OCI-LY3 (cell line): ENCODE measurements around the gene CNTNAP4.

ENCODE experiments used
- H2AFZ ChIP-seq: fragments of 200-600, 300-600 bp; shearing (Covaris generic); 2 replicates; pipeline ENCODE4 v1.6.0; 2014; ENCODE audit warnings: antibody characterized with exemption, low read depth, low read length
- H3K27ac ChIP-seq: fragments of 200-600, 300-600 bp; sonication (generic); 2 replicates; pipeline ENCODE4 v1.5.1; 2014; ENCODE audit warnings: mild to moderate bottlenecking, low read length, moderate library complexity, mixed read lengths
- H3K27me3 ChIP-seq: fragments of 200-600, 300-600 bp; sonication (generic); 2 replicates; pipeline ENCODE4 v1.6.1; 2014; ENCODE audit warnings: low read depth, low read length, mixed read lengths
- H3K36me3 ChIP-seq: fragments of 200-600, 300-600 bp; sonication (generic); replicated peaks from 2 replicates; pipeline ENCODE3; 2014; ENCODE audit warnings: low read depth, low read length, mixed read lengths
- H3K4me1 ChIP-seq: fragments of 300-600, 200-600 bp; sonication (generic); 2 replicates; pipeline ENCODE4 v1.6.1; 2014; ENCODE audit warnings: low read length, mixed read lengths
- H3K4me2 ChIP-seq: fragments of 200-600, 300-600 bp; sonication (generic); 2 replicates; pipeline ENCODE4 v1.6.1; 2014; ENCODE audit warnings: low read length, mixed read lengths
- H3K4me3 ChIP-seq: fragments of 300-600, 200-600 bp; sonication (generic); 2 replicates; pipeline ENCODE4 v1.5.1; 2014; ENCODE audit warnings: antibody characterized with exemption, mild to moderate bottlenecking, low read length, moderate library complexity
- H3K79me2 ChIP-seq: fragments of 300-600, 200-600 bp; shearing (Covaris generic); 2 replicates; pipeline ENCODE4 v1.6.1; 2014; ENCODE audit warnings: mild to moderate bottlenecking, low read length, mixed read lengths
- H3K9ac ChIP-seq: fragments of 300-600, 200-600 bp; shearing (Covaris generic); 2 replicates; pipeline ENCODE4 v1.6.0; 2014; ENCODE audit warnings: mild to moderate bottlenecking, low read length, moderate library complexity
- H3K9me3 ChIP-seq: fragments of 200-600, 300-600 bp; shearing (Covaris generic); 2 replicates; pipeline ENCODE4 v1.6.1; 2014; ENCODE audit warnings: low read length, mixed read lengths; ENCODE audit not compliant: insufficient read depth
- H4K20me1 ChIP-seq: fragments of 200-600, 300-600 bp; sonication (generic); 2 replicates; pipeline ENCODE4 v1.6.1; 2016; ENCODE audit warnings: low read length, mixed read lengths; ENCODE audit not compliant: insufficient read depth
- EZH2phosphoT487 ChIP-seq: fragments of 200-600 bp; shearing (Covaris generic); IDR thresholded peaks from 2 replicates; pipeline ENCODE4 v1.6.1; 2018; ENCODE audit warnings: antibody characterized with exemption, mixed run types, low read depth
- TF ChIP-seq, protein P1 (sequence below): fragments of 200-600, 300-600 bp; sonication (generic); IDR thresholded peaks from 2 replicates; pipeline ENCODE4 v1.5.1; 2014; ENCODE audit warnings: antibody characterized with exemption, low read length, low read depth

CNTNAP4 gene

DNA sequence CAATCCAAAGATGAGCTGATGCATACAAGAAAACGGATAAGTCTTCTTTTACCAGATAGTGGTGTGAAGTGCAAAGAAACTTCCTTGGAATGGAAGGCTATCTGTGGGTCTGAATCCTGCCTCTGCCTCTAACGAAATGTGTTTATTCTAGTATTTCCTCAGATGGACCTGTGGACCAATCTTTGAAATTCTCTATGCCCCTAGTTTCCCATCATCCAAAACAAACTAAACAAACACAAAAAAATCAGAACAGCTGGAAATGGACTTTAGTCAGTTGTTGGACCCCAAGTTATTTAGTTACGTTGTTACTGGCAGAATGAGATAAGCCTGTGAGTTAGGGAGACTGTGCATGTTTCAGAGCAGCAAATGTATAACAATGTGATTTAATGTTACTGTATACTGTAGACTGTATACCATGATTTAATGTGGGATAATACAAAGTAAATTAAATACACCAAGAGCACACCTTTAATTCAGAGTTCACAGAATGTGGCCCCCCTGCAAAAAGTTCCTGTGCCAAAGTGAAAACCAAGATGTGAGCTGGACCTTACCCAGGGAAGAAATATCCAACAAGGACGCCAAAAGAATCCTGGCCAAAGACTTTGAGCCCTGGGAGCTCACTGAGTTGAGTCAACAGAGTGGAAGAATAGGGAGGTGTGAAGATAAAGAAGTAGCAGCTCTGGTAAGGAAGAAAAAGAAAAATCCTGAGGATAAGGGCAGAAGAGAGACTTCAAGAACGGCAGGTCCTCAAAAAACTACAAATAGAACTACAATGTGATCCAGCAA, 255.2 kb downstream of the CNTNAP4 start:
- Histone ChIP-seq H3K36me3 (peaks cover 6% of the 10 kb centered on the region), H2AFZ (no peak overlapping the region), H3K9me3 (no peaks in the 10 kb centered on the region), H3K4me3 (no peak overlapping the region), H3K27ac (no peak overlapping the region), H3K9ac (no peak overlapping the region), H3K4me2 (no peak overlapping the region), H4K20me1 (no peaks in the 10 kb centered on the region), H3K27me3 (no peaks in the 10 kb centered on the region), H3K4me1 (no peaks in the 10 kb centered on the region), H3K79me2 (no peaks in the 10 kb centered on the region)
- no peak for TF ChIP-seq EZH2phosphoT487
- TF ChIP-seq, protein P1, sequence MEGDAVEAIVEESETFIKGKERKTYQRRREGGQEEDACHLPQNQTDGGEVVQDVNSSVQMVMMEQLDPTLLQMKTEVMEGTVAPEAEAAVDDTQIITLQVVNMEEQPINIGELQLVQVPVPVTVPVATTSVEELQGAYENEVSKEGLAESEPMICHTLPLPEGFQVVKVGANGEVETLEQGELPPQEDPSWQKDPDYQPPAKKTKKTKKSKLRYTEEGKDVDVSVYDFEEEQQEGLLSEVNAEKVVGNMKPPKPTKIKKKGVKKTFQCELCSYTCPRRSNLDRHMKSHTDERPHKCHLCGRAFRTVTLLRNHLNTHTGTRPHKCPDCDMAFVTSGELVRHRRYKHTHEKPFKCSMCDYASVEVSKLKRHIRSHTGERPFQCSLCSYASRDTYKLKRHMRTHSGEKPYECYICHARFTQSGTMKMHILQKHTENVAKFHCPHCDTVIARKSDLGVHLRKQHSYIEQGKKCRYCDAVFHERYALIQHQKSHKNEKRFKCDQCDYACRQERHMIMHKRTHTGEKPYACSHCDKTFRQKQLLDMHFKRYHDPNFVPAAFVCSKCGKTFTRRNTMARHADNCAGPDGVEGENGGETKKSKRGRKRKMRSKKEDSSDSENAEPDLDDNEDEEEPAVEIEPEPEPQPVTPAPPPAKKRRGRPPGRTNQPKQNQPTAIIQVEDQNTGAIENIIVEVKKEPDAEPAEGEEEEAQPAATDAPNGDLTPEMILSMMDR: no peak

DNA sequence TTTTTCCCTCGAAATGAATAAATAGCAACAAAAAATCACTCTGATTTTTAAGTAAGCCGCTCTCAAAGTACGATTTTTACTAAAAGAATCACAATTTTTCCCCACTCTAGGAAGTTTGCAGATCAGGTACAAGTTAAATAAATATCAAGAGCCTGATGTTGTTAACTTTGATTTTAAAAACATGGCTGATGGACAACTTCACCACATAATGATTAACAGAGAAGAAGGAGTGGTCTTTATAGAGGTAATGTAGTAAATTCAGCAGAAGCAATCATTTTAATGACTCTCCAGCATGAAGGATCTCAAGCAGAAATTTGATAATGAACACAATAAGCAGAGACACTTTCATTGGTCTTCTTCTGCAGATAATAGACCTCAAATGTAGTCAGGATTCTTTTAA, 262.4 kb downstream of the CNTNAP4 start:
- Histone ChIP-seq H3K27me3 (no peaks in the 10 kb centered on the region), H3K27ac (no peak overlapping the region), H3K9ac (no peak overlapping the region), H3K4me3 (no peak overlapping the region), H3K79me2 (no peaks in the 10 kb centered on the region), H4K20me1 (no peaks in the 10 kb centered on the region), H3K36me3 (no peaks in the 10 kb centered on the region), H2AFZ (no peak overlapping the region), H3K9me3 (no peaks in the 10 kb centered on the region), H3K4me1 (peaks cover 5% of the 10 kb centered on the region; the same call in 1 of the 2 replicates), H3K4me2 (no peak overlapping the region)
- TF ChIP-seq, protein P1: no peak
- TF ChIP-seq EZH2phosphoT487: no peak

DNA sequence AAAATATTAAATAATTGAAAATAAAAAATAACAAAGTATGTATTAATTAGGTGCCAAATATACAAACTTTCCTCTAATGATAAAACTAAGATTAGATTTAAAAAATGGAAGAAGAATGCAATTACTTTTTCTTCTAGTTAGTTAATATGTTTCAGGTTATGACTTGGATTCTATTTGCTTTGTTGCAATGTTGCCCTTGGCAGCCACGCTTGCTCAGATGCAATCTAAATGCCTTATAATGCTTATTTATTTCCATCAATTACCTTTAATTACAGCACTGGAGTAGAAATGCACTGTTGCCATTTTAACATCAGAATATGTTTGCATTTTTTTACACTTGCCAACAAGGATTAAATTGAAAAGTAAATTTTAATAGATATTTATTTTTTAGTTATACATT, 263.9 kb downstream of the CNTNAP4 start:
- no peaks in the 10 kb centered on the region for H3K79me2 ChIP-seq
- no peaks in the 10 kb centered on the region for H4K20me1 ChIP-seq
- no peaks in the 10 kb centered on the region for H3K27me3 ChIP-seq
- no peak overlapping the region for H2AFZ ChIP-seq
- H3K36me3 ChIP-seq: no peaks in the 10 kb centered on the region
- no peaks in the 10 kb centered on the region for H3K9me3 ChIP-seq
- TF ChIP-seq EZH2phosphoT487: no peak
- TF ChIP-seq, protein P1: no peak
- no peak overlapping the region for H3K27ac ChIP-seq
- H3K9ac ChIP-seq: no peak overlapping the region
- H3K4me3 ChIP-seq: no peak overlapping the region
- H3K4me1 ChIP-seq: peaks cover 5% of the 10 kb centered on the region; the same call in 1 of the 2 replicates
- no peak overlapping the region for H3K4me2 ChIP-seq

DNA sequence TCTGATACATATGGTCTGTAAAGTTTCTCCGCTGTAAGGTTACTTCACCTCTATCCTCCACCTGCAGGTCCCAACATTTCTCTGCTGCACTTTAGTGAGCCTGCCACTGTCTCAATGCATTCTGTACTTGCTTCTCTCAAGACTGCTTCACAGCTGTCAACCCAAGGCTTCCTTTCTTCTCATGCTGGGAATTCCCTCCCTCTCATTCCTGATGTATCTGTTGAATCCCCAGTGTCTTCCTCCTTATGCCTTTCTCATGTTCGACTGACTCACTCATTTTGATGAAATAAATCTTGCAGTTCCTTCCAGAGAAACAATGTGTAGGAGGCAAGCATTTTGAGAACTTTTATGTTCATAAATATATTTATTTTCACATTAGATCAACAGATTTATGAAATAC, 288.3 kb downstream of the CNTNAP4 start:
- Histone ChIP-seq H3K36me3 (peaks cover 6% of the 10 kb centered on the region), H3K4me3 (no peak overlapping the region), H3K4me2 (no peak overlapping the region), H2AFZ (no peak overlapping the region), H3K9ac (no peak overlapping the region), H4K20me1 (no peaks in the 10 kb centered on the region), H3K9me3 (no peaks in the 10 kb centered on the region), H3K27me3 (no peaks in the 10 kb centered on the region), H3K4me1 (no peaks in the 10 kb centered on the region), H3K27ac (no peak overlapping the region), H3K79me2 (no peaks in the 10 kb centered on the region)
- TF ChIP-seq, protein P1: no peak
- TF ChIP-seq EZH2phosphoT487: no peak
